ENCODE results near the gene MICAL3.

GRCh38 chr22:17957204-17957603 lies 67.2 kb downstream of the MICAL3 start:
- TF ChIP-seq POLR2AphosphoS5 (IDR thresholded peaks at IDR 0.05; ENCODE audit: borderline replicate concordance, low read depth, low read length) (no peak), EZH2 (IDR thresholded peaks at IDR 0.05) (no peak), FOXP2 (optimal IDR thresholded peaks at IDR 0.05; ENCODE audit: control extremely low read depth, extremely low read length, insufficient read depth) (no peak)
